HepG2 (cell line): ENCODE results near the gene TLN1. TPM values are rescaled to one million over a fixed set of nuclear protein-coding genes. Genes with fewer than 3 reads are reported as not detected.
A peak's percentile ranks its signal among the peaks of the same experiment; 100 is the strongest.

Experiments used
- ARID2 ChIP-seq: sonication (generic); formaldehyde crosslinking; IDR thresholded peaks from 2 replicates; pipeline ENCODE4 v1.8.1; 2022; ENCODE audit warnings: mild to moderate bottlenecking, missing genetic modification reagents, borderline replicate concordance
- ELF4 ChIP-seq: sonication (generic); formaldehyde crosslinking; IDR thresholded peaks from 2 replicates; pipeline ENCODE4 v1.5.0; 2020; ENCODE audit warnings: missing genetic modification reagents, mild to moderate bottlenecking, moderate library complexity, borderline replicate concordance
- GATA4 ChIP-seq: sonication (generic); IDR thresholded peaks from 2 replicates; pipeline ENCODE4 v1.6.1; 2016; ENCODE audit warnings: antibody characterized with exemption, low read depth, borderline replicate concordance
- HMG20A ChIP-seq: IDR thresholded peaks from 2 replicates; pipeline ENCODE4 v1.6.1; 2016; ENCODE audit warnings: borderline replicate concordance
- HOXA3 ChIP-seq: sonication (generic); formaldehyde crosslinking; IDR thresholded peaks from 2 replicates; pipeline ENCODE4 v1.5.0; 2020; ENCODE audit warnings: missing genetic modification reagents
- LBX2 ChIP-seq: sonication (generic); formaldehyde crosslinking; IDR thresholded peaks from 2 replicates; pipeline ENCODE4 v1.5.0; 2020; ENCODE audit warnings: missing genetic modification reagents, mild to moderate bottlenecking, borderline replicate concordance
- PREB ChIP-seq: sonication (generic); formaldehyde crosslinking; IDR thresholded peaks from 2 replicates; pipeline ENCODE4 v1.4.0; 2020; ENCODE audit warnings: missing genetic modification reagents
- RERE ChIP-seq: IDR thresholded peaks from 2 replicates; pipeline ENCODE4 v1.6.1; 2016; ENCODE audit warnings: low read depth, missing genetic modification reagents, missing compliant biosample characterization
- RXRB ChIP-seq: IDR thresholded peaks from 2 replicates; pipeline ENCODE4 v1.6.1; 2016; ENCODE audit warnings: borderline replicate concordance, missing genetic modification reagents, missing compliant biosample characterization
- SKIL ChIP-seq: sonication (generic); formaldehyde crosslinking; IDR thresholded peaks from 2 replicates; pipeline ENCODE4 v1.8.0; 2022; ENCODE audit warnings: missing genetic modification reagents, mild to moderate bottlenecking, moderate library complexity, borderline replicate concordance
- SSRP1 ChIP-seq: IDR thresholded peaks from 2 replicates; pipeline ENCODE4 v1.6.1; 2016; ENCODE audit warnings: control low read depth
- ZBTB21 ChIP-seq: sonication (generic); formaldehyde crosslinking; IDR thresholded peaks from 2 replicates; pipeline ENCODE4 v1.4.0; 2020; ENCODE audit warnings: missing genetic modification reagents
- ZNF235 ChIP-seq: sonication (generic); formaldehyde crosslinking; IDR thresholded peaks from 2 replicates; pipeline ENCODE4 v1.8.1; 2023; ENCODE audit warnings: mild to moderate bottlenecking, missing genetic modification reagents, borderline replicate concordance
- ZNF670 ChIP-seq: sonication (generic); formaldehyde crosslinking; IDR thresholded peaks from 2 replicates; pipeline ENCODE4 v1.8.0; 2022; ENCODE audit warnings: mild to moderate bottlenecking, missing genetic modification reagents, borderline replicate concordance
- ZNF713 ChIP-seq: sonication (generic); formaldehyde crosslinking; IDR thresholded peaks from 2 replicates; pipeline ENCODE4 v1.4.0; 2020; ENCODE audit warnings: mild to moderate bottlenecking, missing genetic modification reagents
- ZNF883 ChIP-seq: sonication (generic); formaldehyde crosslinking; IDR thresholded peaks from 2 replicates; pipeline ENCODE4 v1.5.1; 2020; ENCODE audit warnings: mild to moderate bottlenecking, missing genetic modification reagents; ENCODE audit errors: not compliant biosample characterization
- ZUFSP ChIP-seq: sonication (generic); formaldehyde crosslinking; IDR thresholded peaks from 2 replicates; pipeline ENCODE4 v1.9.0; 2021; ENCODE audit warnings: missing genetic modification reagents, mild to moderate bottlenecking, borderline replicate concordance
- polyA plus RNA-seq, 8 experiments: library from polyadenylated mRNA; depleted of rRNA in 3 of 8; stranded (reverse) in 7 of 8; unstranded in 1 of 8; fragments of >200 nt; fragmentation: Illumina TruSeq in 4 of 8; extraction: Trizol in 4 of 8; gene quantifications; 2 replicates each; pipeline versions ENCODE4 v1.2.1 to v1.2.3, GENCODE V29; 2011 to 2016; ENCODE audit warnings: low read depth in 4 of 8, missing spikeins in 1 of 8, mixed read lengths in 1 of 8; ENCODE audit not compliant: insufficient read depth in 1 of 8
- total RNA-seq, 5 experiments: library from RNA; depleted of rRNA; stranded (reverse); fragments of >200 nt; fragmentation: Illumina TruSeq; extraction: Trizol; gene quantifications; 2 replicates each; pipeline ENCODE4 v1.2.3, GENCODE V29; 2016; ENCODE audit warnings: low read depth in 1 of 5

Gene TLN1
- total and polyA plus RNA-seq, 2 of the 13 experiments (the other 11 are each of a cell fraction or from before 2014, with no cell fraction given) = 35.2 to 51.8 TPM

GRCh38 chr9:35658137-35658967, 73.6 kb downstream of the TLN1 start, which contains the start of gene CCDC107 (continued):
- TF ChIP-seq RERE (CRISPR knock-in tag) = no peak
- TF ChIP-seq ZNF670 (CRISPR knock-in tag) = no peak; the same call in 1 of the 2 replicates
- TF ChIP-seq HOXA3 (CRISPR knock-in tag) = peak; percentile 57; the same call in 1 of the 2 replicates
- TF ChIP-seq ZBTB21 (CRISPR knock-in tag) = no peak
- no peak for TF ChIP-seq RXRB (CRISPR knock-in tag)
- TF ChIP-seq PREB = no peak
- no peak for TF ChIP-seq HMG20A (CRISPR knock-in tag)
- no peak; the same call in 1 of the 2 replicates for TF ChIP-seq ZNF713
- TF ChIP-seq ZUFSP (CRISPR knock-in tag) = no peak
- TF ChIP-seq GATA4 = peak; percentile 60; the same call in 1 of the 2 replicates
- TF ChIP-seq ELF4 = peak; percentile 13; the same call in 1 of the 2 replicates
- no peak; the same call in 1 of the 2 replicates for TF ChIP-seq LBX2 (CRISPR knock-in tag)
- no peak for TF ChIP-seq SKIL (CRISPR knock-in tag)
- TF ChIP-seq SSRP1 = no peak
- TF ChIP-seq ZNF235 (CRISPR knock-in tag) = peak; percentile 70; the same call in 1 of the 2 replicates
- no peak for TF ChIP-seq ZNF883
- no peak for TF ChIP-seq ARID2 (CRISPR knock-in tag)
